Gastroesophageal sphincter (tissue), 4 donors: ENCODE data around the gene MAT2A. TPM values are rescaled to one million over a fixed set of nuclear protein-coding genes. Genes with fewer than 3 reads are reported as not detected.
A peak's percentile ranks its signal among the peaks of the same experiment; 100 is the strongest.

Experiments used
- ATAC-seq: fragments of 150-250 bp; one replicate; pipeline ENCODE4 v1.9.1; 2016; ENCODE audit warnings: mild to moderate bottlenecking, moderate library complexity
- H3K27ac ChIP-seq, 4 donors: fragments of 200-600 bp; sonication (generic) in 3 of 4; 1 replicate in 3 of 4; 2 replicates in 1 of 4; pipeline ENCODE4 v1.5.1; 2016 to 2019
- H3K27me3 ChIP-seq: fragments of 200-600 bp; sonication (generic); one replicate; pipeline ENCODE4 v1.5.1; 2019
- H3K36me3 ChIP-seq, 2 donors: fragments of 200-600 bp; sonication (generic); one replicate each; pipeline ENCODE4 v1.5.1; 2019; ENCODE audit warnings: control low read depth in 1 of 2
- H3K4me1 ChIP-seq, 3 donors: fragments of 200-600 bp; sonication (generic); 1 replicate in 2 of 3; 2 replicates in 1 of 3; pipeline ENCODE4 v1.5.1; 2016 to 2019; ENCODE audit warnings: control low read depth in 2 of 3
- H3K4me3 ChIP-seq, 2 donors: fragments of 200-600 bp; sonication (generic); one replicate each; pipeline ENCODE4 v1.5.1; 2019; ENCODE audit warnings: mild to moderate bottlenecking in 1 of 2, moderate library complexity in 1 of 2
- H3K9me3 ChIP-seq, 3 donors: fragments of 200-600 bp; sonication (generic); one replicate each; pipeline ENCODE4 v1.5.1; 2017 to 2019; ENCODE audit warnings: control low read depth in 2 of 3
- CTCF ChIP-seq, 4 experiments: fragments of 200-600 bp in 2 of 4; fragments of 450-650 bp in 2 of 4; sonication (generic) in 1 of 4; IDR thresholded peaks; one replicate each; pipeline ENCODE4 v1.5.1; 2017 to 2019; ENCODE audit warnings: antibody characterized with exemption in 4 of 4, mild to moderate bottlenecking in 2 of 4, moderate library complexity in 2 of 4
- EP300 ChIP-seq: sonication (generic); formaldehyde crosslinking; IDR thresholded peaks from one replicate; pipeline ENCODE4 v1.6.1; 2017; ENCODE audit warnings: antibody characterized with exemption, mild to moderate bottlenecking
- POLR2A ChIP-seq, 2 donors: fragments of 450-650 bp; IDR thresholded peaks; one replicate each; pipeline ENCODE4 v1.6.1; 2017; ENCODE audit warnings: antibody characterized with exemption in 2 of 2, mild to moderate bottlenecking in 2 of 2, moderate library complexity in 1 of 2
- POLR2AphosphoS5 ChIP-seq: sonication (generic); formaldehyde crosslinking; IDR thresholded peaks from one replicate; pipeline ENCODE4 v1.6.1; 2017; ENCODE audit warnings: antibody characterized with exemption
- WGBS, 2 donors: methylation state at CpG; one replicate each; pipeline ENCODE4 v1.1.5; 2018; ENCODE audit warnings: low coverage in 1 of 2; 5-methylcytosine and 5-hydroxymethylcytosine counted together
- total RNA-seq, 4 donors: library from RNA; depleted of rRNA; stranded (reverse); fragments of >200 nt; gene quantifications; one replicate each; pipeline ENCODE4 v1.1.0, GENCODE V29; 2016

The MAT2A gene
- total RNA-seq, 4 donors from 2014 or later, result 68.5 to 295 (median 130) TPM

GRCh38 chr2:85551698-85552678 lies 13.0 kb downstream of the MAT2A start:
- Histone ChIP-seq H3K27ac (peak overlapping the region in 2 of 4 donors; percentile 19 to 36), H3K9me3 (no peaks in the 10 kb centered on the region), H3K4me3 (no peak overlapping the region), H3K27me3 (no peaks in the 10 kb centered on the region), H3K4me1 (peaks cover 0 to 11% (median 0%) of the 10 kb centered on the region in 3 donors), H3K36me3 (peaks cover 0 to 92% of the 10 kb centered on the region in 2 donors)
- 58 to 72% methylated on average over 5 to 6 of the region's 9 CpGs for WGBS, 2 donors
- peak; percentile 72 for ATAC-seq
- TF ChIP-seq POLR2AphosphoS5, result no peak
- TF ChIP-seq CTCF (IDR thresholded peaks at IDR 0.05), result peak; percentile 89 to 97 (median 92)

GRCh38 chr2:85553184-85553583 lies 14.2 kb downstream of the MAT2A start:
- no peak overlapping the region for H3K27ac ChIP-seq
- ATAC-seq, result no peak
- 80 to 100% methylated on average over 1 to 2 of the region's 6 CpGs for WGBS, 2 donors
- no peaks in the 10 kb centered on the region for H3K9me3 ChIP-seq
- H3K4me1 ChIP-seq, result peaks cover 0 to 11% (median 0%) of the 10 kb centered on the region in 3 donors
- no peak overlapping the region for H3K4me3 ChIP-seq
- no peaks in the 10 kb centered on the region for H3K27me3 ChIP-seq
- TF ChIP-seq POLR2AphosphoS5 (no peak), CTCF (IDR thresholded peaks at IDR 0.05) (no peak), POLR2A (IDR thresholded peaks at IDR 0.05) (no peak), EP300 (no peak)
- peaks cover 0 to 98% of the 10 kb centered on the region in 2 donors for H3K36me3 ChIP-seq

GRCh38 chr2:85554980-85555612 lies 16.1 kb downstream of the MAT2A start:
- ATAC-seq, result no peak
- no peak for TF ChIP-seq POLR2A (IDR thresholded peaks at IDR 0.05)
- no peak for TF ChIP-seq CTCF (IDR thresholded peaks at IDR 0.05)
- TF ChIP-seq EP300, result no peak
- TF ChIP-seq POLR2AphosphoS5, result no peak
- WGBS, 2 donors, result 80 to 87% methylated on average over 2 to 3 of the region's 3 CpGs

GRCh38 chr2:85557130-85557529 lies 18.2 kb downstream of the MAT2A start:
- no peak overlapping the region for H3K27ac ChIP-seq
- no peaks in the 10 kb centered on the region for H3K27me3 ChIP-seq
- H3K9me3 ChIP-seq, result no peaks in the 10 kb centered on the region
- no peak for TF ChIP-seq POLR2A (IDR thresholded peaks at IDR 0.05)
- no peak for TF ChIP-seq POLR2AphosphoS5
- no peak for TF ChIP-seq EP300
- no peak for TF ChIP-seq CTCF (IDR thresholded peaks at IDR 0.05)
- WGBS, 2 donors, result 85 to 88% methylated on average over 3 to 5 of the region's 5 CpGs
- H3K36me3 ChIP-seq, result peaks cover 0 to 69% of the 10 kb centered on the region in 2 donors
- peaks cover 0 to 31% (median 10%) of the 10 kb centered on the region in 3 donors for H3K4me1 ChIP-seq
- no peak overlapping the region for H3K4me3 ChIP-seq
- no peak for ATAC-seq

More at GRCh38 chr2:85554980-85555612, 16.1 kb downstream of the MAT2A start:
- H3K36me3 ChIP-seq, result peaks cover 0 to 89% of the 10 kb centered on the region in 2 donors
- no peaks in the 10 kb centered on the region for H3K9me3 ChIP-seq
- H3K4me3 ChIP-seq, result no peak overlapping the region
- H3K4me1 ChIP-seq, result peaks cover 0 to 26% (median 4%) of the 10 kb centered on the region in 3 donors
- no peak overlapping the region for H3K27ac ChIP-seq
- no peaks in the 10 kb centered on the region for H3K27me3 ChIP-seq
